WI38 (cell line): ENCODE data around the gene CATSPERZ.

Source experiments
- H3K4me3 ChIP-seq: 2 replicates; pipeline ENCODE4 v1.5.1; 2011; ENCODE audit warnings: low read depth, mild to moderate bottlenecking, control low read depth, low read length
- TF ChIP-seq, protein P1 (sequence below): IDR thresholded peaks from 2 replicates; pipeline ENCODE4 v1.5.1; 2012; ENCODE audit warnings: low read depth, mild to moderate bottlenecking, control low read depth, low read length

Gene CATSPERZ

DNA sequence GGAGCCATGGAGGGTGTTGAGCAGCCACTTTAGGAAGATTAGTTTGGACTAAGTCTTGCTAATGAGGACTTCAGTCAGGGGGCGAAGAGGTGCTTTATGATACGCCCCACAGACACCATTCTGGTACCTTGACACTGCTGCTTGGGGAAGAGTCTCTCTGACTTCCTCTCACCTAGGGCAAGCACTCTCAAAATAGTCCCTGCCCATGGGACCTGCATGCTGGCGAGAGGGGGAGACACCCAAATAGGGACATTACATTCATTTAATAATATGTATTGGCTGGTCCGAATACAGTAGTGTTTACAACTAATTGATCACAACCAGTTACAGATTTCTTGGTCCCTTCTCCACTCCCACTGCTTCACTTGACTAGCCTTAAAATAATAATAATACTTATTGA is 4.4 kb upstream of the CATSPERZ start:
- TF ChIP-seq, protein P1, sequence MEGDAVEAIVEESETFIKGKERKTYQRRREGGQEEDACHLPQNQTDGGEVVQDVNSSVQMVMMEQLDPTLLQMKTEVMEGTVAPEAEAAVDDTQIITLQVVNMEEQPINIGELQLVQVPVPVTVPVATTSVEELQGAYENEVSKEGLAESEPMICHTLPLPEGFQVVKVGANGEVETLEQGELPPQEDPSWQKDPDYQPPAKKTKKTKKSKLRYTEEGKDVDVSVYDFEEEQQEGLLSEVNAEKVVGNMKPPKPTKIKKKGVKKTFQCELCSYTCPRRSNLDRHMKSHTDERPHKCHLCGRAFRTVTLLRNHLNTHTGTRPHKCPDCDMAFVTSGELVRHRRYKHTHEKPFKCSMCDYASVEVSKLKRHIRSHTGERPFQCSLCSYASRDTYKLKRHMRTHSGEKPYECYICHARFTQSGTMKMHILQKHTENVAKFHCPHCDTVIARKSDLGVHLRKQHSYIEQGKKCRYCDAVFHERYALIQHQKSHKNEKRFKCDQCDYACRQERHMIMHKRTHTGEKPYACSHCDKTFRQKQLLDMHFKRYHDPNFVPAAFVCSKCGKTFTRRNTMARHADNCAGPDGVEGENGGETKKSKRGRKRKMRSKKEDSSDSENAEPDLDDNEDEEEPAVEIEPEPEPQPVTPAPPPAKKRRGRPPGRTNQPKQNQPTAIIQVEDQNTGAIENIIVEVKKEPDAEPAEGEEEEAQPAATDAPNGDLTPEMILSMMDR, result no peak
- H3K4me3 ChIP-seq, result no peak overlapping the region

DNA sequence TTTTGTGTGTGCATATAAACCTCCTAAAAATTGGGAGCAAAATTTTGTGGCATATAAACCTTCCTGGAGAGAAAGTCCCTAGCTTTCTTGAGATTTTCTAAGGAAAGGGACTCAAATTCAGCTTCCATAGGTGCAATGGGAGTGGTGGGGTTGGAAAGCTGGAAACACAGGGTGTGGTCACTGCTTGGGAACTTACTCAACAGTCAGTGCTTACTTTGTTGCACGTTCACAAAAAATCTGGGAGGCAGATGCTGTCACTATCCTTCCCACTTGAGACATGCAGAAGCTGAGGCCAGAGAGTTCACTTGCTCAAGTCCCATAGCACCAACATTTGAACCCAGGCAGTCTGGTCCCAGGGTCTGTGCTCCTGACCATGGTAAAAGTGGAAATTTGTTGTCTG is 3.9 kb upstream of the CATSPERZ start:
- H3K4me3 ChIP-seq, result no peak overlapping the region
- TF ChIP-seq, protein P1, result no peak

DNA sequence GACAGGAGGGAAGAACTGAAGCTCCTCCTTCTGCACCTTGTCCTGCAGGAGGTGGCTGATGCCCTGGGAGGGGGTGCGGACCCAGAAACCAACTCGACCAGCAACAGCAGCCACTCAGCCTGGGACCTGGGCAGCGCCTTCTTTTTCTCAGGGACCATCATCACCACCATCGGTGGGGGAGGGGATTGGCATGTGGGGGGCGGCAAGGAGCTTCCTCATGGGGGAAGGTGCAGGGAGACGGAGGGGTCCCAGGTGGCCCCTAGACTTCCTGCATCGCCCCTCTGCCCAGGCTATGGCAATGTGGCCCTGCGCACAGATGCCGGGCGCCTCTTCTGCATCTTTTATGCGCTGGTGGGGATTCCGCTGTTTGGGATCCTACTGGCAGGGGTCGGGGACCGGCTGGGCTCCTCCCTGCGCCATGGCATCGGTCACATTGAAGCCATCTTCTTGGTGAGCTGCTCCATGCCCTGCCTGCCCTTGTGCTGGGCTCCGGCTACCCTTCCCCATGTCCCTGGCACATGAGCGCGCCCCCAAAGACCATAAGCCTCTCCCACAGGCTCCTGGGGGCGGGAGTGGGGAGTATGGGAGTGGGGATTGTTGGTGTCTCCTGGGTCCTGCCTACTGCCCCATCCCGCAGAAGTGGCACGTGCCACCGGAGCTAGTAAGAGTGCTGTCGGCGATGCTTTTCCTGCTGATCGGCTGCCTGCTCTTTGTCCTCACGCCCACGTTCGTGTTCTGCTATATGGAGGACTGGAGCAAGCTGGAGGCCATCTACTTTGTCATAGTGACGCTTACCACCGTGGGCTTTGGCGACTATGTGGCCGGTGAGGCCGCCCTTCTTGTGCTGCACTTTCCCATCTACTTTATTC is 3.1 kb upstream of the CATSPERZ start:
- TF ChIP-seq, protein P1, result no peak
- no peak overlapping the region for H3K4me3 ChIP-seq

DNA sequence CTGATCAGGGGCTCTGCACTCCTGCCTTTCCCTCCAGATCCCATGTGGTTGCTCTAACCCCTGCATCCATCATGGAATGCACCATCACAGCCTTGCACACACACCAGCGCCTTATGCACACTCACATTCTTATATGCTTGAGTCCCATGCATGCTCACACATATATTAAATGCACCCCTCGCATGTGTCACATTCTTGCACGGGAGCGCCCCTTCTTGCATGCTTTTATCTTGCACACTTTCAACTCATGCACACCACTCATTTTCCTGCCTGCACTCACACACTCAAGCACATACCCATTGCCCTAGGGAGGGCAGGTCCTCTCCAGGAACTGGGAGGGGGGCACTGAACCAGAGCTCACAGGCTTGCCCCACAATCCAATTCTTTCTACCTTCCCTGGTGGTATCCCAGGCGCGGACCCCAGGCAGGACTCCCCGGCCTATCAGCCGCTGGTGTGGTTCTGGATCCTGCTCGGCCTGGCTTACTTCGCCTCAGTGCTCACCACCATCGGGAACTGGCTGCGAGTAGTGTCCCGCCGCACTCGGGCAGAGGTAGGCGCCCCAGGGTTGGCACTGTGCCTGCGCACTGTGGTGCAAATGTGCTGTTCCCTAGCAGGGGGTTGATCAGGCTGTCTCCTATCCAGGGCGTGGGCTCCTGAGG is 2.3 kb upstream of the CATSPERZ start:
- TF ChIP-seq, protein P1, result no peak
- H3K4me3 ChIP-seq, result no peak overlapping the region

DNA sequence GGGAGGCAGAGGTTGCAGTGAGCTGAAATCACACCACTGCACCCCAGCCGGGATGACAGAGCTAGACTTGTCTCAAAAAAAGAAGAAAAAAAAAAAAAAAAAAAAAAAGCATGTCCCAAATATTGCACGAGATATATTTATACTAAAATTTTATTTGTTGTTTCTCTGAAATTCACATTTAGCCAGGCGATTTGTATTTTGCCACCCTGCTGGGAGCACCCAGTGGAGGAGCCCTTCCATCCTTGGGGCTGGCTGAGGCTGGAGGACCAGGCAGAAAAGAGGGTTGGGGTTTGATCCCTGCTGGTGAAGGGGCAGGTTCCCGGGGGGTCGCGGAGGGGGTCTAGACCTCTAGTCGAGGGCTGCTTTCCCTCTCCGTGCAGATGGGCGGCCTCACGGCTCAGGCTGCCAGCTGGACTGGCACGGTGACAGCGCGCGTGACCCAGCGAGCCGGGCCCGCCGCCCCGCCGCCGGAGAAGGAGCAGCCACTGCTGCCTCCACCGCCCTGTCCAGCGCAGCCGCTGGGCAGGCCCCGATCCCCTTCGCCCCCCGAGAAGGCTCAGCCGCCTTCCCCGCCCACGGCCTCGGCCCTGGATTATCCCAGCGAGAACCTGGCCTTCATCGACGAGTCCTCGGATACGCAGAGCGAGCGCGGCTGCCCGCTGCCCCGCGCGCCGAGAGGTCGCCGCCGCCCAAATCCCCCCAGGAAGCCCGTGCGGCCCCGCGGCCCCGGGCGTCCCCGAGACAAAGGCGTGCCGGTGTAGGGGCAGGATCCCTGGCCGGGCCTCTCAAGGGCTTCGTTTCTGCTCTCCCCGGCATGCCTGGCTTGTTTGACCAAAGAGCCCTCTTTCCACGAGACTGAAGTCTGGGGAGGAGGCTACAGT is 952 bp upstream of the CATSPERZ start:
- H3K4me3 ChIP-seq, result no peak overlapping the region
- TF ChIP-seq, protein P1, result no peak

DNA sequence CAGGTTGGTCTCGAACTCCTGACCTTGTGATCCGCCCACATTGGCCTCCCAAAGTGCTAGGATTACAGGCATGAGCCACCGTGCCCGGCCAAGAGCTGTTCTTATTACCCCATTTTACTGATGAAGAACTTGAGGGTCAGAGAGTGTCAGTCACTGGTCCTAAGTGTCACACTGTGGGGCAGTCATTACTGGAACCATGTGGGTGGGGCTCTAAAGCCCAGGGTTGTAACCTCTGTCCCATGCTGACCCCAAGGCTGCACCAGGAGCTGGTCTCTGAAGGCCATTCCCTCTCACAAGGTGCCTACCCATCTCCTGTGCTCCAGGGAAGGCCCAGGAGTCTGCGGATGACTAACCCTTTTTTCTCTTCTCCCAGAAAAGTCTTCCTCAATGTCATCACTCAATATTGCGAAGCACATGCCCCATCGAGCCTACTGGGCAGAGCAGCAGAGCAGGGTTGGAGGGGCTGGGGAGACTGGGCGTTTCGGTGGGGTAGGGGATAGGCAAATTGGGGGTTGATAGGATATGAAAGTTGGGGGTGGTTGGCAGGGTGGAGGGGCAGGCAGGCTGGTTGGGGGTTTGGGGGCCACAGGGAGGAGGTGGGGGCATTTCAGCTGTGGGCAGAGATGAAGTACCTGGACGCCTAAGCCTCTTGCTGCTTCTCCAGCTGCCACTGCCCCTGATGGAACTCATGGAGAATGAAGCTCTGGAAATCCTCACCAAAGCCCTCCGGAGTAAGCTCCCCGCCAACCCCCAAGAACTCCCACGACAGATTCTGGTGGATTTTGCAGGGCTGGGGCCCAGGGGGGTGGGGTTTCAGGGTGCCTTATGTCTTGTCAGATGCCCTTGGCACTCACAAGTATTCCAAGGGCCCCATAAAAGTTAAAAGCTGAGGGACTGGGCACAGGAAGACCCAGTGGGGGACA is 3.2 kb downstream of the CATSPERZ start:
- no peak overlapping the region for H3K4me3 ChIP-seq
- TF ChIP-seq, protein P1, result no peak
